Measurements from ENCODE around the gene MYMK. TPM values are rescaled to one million over a fixed set of nuclear protein-coding genes. Genes with fewer than 3 reads are reported as not detected.

MYMK gene
- polyA plus RNA-seq, 1 donor from 2014 or later = 0.80 TPM

Other genes starting within 250 kb of the MYMK start
- 0.12 TPM for gene ABO, start 249.8 kb downstream of the MYMK start, polyA plus RNA-seq (ENCODE audit: insufficient read depth, low read depth, low replicate concordance)
- gene SURF6, start 188.8 kb downstream of the MYMK start, polyA plus RNA-seq (ENCODE audit: insufficient read depth, low read depth, low replicate concordance) = 24.4 TPM
- 37.7 TPM for gene MED22, start 176.8 kb downstream of the MYMK start, polyA plus RNA-seq (ENCODE audit: insufficient read depth, low read depth, low replicate concordance)
- 5,503 TPM for gene RPL7A, start 176.7 kb downstream of the MYMK start, polyA plus RNA-seq (ENCODE audit: insufficient read depth, low read depth, low replicate concordance)
- 104 TPM for gene SURF1, start 168.5 kb downstream of the MYMK start, polyA plus RNA-seq (ENCODE audit: insufficient read depth, low read depth, low replicate concordance)
- gene SURF2, start 168.4 kb downstream of the MYMK start, polyA plus RNA-seq (ENCODE audit: insufficient read depth, low read depth, low replicate concordance) = 75.0 TPM
- 128 TPM for gene SURF4, start 148.9 kb downstream of the MYMK start, polyA plus RNA-seq (ENCODE audit: insufficient read depth, low read depth, low replicate concordance)
- gene STKLD1, start 148.6 kb downstream of the MYMK start, polyA plus RNA-seq (ENCODE audit: insufficient read depth, low read depth, low replicate concordance) = 5.8 TPM
- 51.7 TPM for gene REXO4, start 106.9 kb downstream of the MYMK start, polyA plus RNA-seq (ENCODE audit: insufficient read depth, low read depth, low replicate concordance)
- gene ADAMTS13, start 102.6 kb downstream of the MYMK start, polyA plus RNA-seq (ENCODE audit: insufficient read depth, low read depth, low replicate concordance) = 4.0 TPM
- 52.4 TPM for gene CACFD1, start 65.0 kb downstream of the MYMK start, polyA plus RNA-seq (ENCODE audit: insufficient read depth, low read depth, low replicate concordance)
- 14.5 TPM for gene SLC2A6, start 45.9 kb downstream of the MYMK start, polyA plus RNA-seq (ENCODE audit: insufficient read depth, low read depth, low replicate concordance)
- gene ADAMTSL2, start 9.7 kb upstream of the MYMK start, polyA plus RNA-seq (ENCODE audit: insufficient read depth, low read depth, low replicate concordance) = 24.2 TPM
- 89.4 TPM for gene FAM163B, start 84.4 kb upstream of the MYMK start, polyA plus RNA-seq (ENCODE audit: insufficient read depth, low read depth, low replicate concordance)
- gene DBH, start 111.4 kb upstream of the MYMK start, polyA plus RNA-seq (ENCODE audit: insufficient read depth, low read depth, low replicate concordance) = 4.9 TPM
- gene SARDH, start 213.4 kb upstream of the MYMK start, polyA plus RNA-seq (ENCODE audit: insufficient read depth, low read depth, low replicate concordance) = 4.7 TPM